Posterior cingulate gyrus (tissue), 11 donors: ENCODE measurements around the gene TMPRSS9.
"Not testable (repeated sequence)": the region's sequence is repeated elsewhere in the genome, so short reads cannot be mapped to it uniquely, and the experiment has no call there.

Experiments used
- DNase-seq, 10 donors: peaks; one replicate each; pipeline versions ENCODE4 v3.0.0 to v3.0.0-alpha.2; 2020 to 2021; ENCODE audit warnings: mixed read lengths in 3 of 10
- intact Hi-C: fragments of 100-400 bp; cut with DNase I; formaldehyde crosslinking; loops from one replicate; pipeline ENCODE4 v1.15.1; 2023

Gene TMPRSS9

GRCh38 chr19:2469102-2469914 lies 109.2 kb downstream of the TMPRSS9 start:
- intact Hi-C loops: no loop called here

GRCh38 chr19:2469915-2470200 lies 109.8 kb downstream of the TMPRSS9 start:
- intact Hi-C loops, DNase-seq: not testable (repeated sequence)

More at GRCh38 chr19:2469102-2469914, 109.2 kb downstream of the TMPRSS9 start:
- DNase-seq: no peak

- DNase-seq: peak; percentile 67 to 97 (median 80)
- intact Hi-C loops: loop anchor here (1.0 to 5.0 kb wide), 3 partner anchors 68 to 137 kb away; no protein-coding TSS in a partner anchor
Measured at GRCh38 chr19:2474232-2475017, 114.4 kb downstream of the TMPRSS9 start.

GRCh38 chr19:2475018-2475701 lies 115.1 kb downstream of the TMPRSS9 start:
- intact Hi-C loops: loop anchor here (5.0 kb wide), 1 partner anchor 67 kb away; no protein-coding TSS in a partner anchor
- peak in 3 of 10 donors; percentile 18 to 85 (median 28) for DNase-seq
